ENCODE results near the gene HOXC11.

HOXC11 gene

GRCh38 chr12:53942467-53942997, 30.4 kb upstream of the HOXC11 start:
- DNase-seq (ENCODE audit: low read depth) = no peak

- no peak for DNase-seq (ENCODE audit: low read depth)
These were observed 28.7 kb upstream of the HOXC11 start for GRCh38 chr12:53944209-53944608.

GRCh38 chr12:53944907-53945847, 27.7 kb upstream of the HOXC11 start:
- no peak for DNase-seq (ENCODE audit: low read depth)

GRCh38 chr12:53947743-53948142, 25.2 kb upstream of the HOXC11 start:
- no peak for DNase-seq (ENCODE audit: low read depth)

- no peak for DNase-seq (ENCODE audit: low read depth)
These were observed 24.0 kb upstream of the HOXC11 start for GRCh38 chr12:53948650-53949593.

- no peak for DNase-seq (ENCODE audit: low read depth)
These were observed 23.1 kb upstream of the HOXC11 start for GRCh38 chr12:53949631-53950436.

- DNase-seq (ENCODE audit: low read depth) = no peak
These were observed 22.5 kb upstream of the HOXC11 start for GRCh38 chr12:53950437-53950773.

- no peak for DNase-seq (ENCODE audit: low read depth)
These were observed 21.9 kb upstream of the HOXC11 start for GRCh38 chr12:53950789-53951576.

GRCh38 chr12:53951577-53952334, 21.2 kb upstream of the HOXC11 start:
- DNase-seq (ENCODE audit: low read depth) = no peak

GRCh38 chr12:53952335-53952694, 20.6 kb upstream of the HOXC11 start:
- no peak for DNase-seq (ENCODE audit: low read depth)

GRCh38 chr12:53952871-53953734, 19.8 kb upstream of the HOXC11 start:
- DNase-seq (ENCODE audit: low read depth) = no peak

GRCh38 chr12:53953831-53954693, 18.9 kb upstream of the HOXC11 start:
- DNase-seq (ENCODE audit: low read depth) = no peak

- DNase-seq (ENCODE audit: low read depth) = no peak
These were observed 18.3 kb upstream of the HOXC11 start, which contains the start of gene HOXC12 for GRCh38 chr12:53954694-53955035. Gene HOXC12 (plus strand): TSS chr12:53954903. CDS start chr12:53954930, 27 bp downstream.

- DNase-seq (ENCODE audit: low read depth) = no peak
These were observed 17.7 kb upstream of the HOXC11 start for GRCh38 chr12:53955036-53955775.

- DNase-seq (ENCODE audit: low read depth) = no peak
These were observed 17.1 kb upstream of the HOXC11 start for GRCh38 chr12:53955776-53956250.

GRCh38 chr12:53956251-53956887, 16.6 kb upstream of the HOXC11 start:
- no peak for DNase-seq (ENCODE audit: low read depth)

All from T follicular helper cell (primary cell).